Tibial nerve (tissue), 4 donors: Measurements from ENCODE around the gene PRR16.

Experiments
- CTCF ChIP-seq, 5 experiments: fragments of 200-600 bp in 3 of 5; fragments of 450-650 bp in 2 of 5; sonication (generic) in 3 of 5; IDR thresholded peaks; one replicate each; pipeline ENCODE4 v1.5.1; 2016 to 2019; ENCODE audit warnings: antibody characterized with exemption in 5 of 5, mild to moderate bottlenecking in 3 of 5, moderate library complexity in 2 of 5
- EP300 ChIP-seq, 2 donors: sonication (generic); formaldehyde crosslinking; IDR thresholded peaks; one replicate each; pipeline ENCODE4 v1.6.1; 2017; ENCODE audit warnings: antibody characterized with exemption in 2 of 2, mild to moderate bottlenecking in 1 of 2
- POLR2A ChIP-seq, 2 donors: fragments of 450-650 bp; IDR thresholded peaks; one replicate each; pipeline ENCODE4 v1.6.1; 2017; ENCODE audit warnings: antibody characterized with exemption in 2 of 2, mild to moderate bottlenecking in 2 of 2, moderate library complexity in 2 of 2

DNA sequence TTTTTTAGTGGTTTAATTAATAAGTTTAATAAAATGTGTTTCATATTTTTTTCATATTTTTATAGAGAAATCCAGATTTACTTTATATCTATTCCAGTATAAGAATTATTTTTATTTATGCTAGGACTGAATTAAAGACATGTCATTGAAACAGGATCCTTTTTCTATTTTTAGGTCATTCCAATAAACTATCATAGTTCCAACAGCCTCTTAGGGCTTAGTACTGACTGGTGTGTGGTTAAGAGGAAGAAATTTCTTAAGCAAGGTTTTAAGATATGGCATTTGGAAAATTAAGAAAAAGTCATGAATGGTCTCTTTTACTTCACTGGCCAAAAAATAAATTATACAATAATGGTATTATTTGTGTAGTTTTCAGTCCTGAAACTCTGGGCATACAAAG, 31.2 kb upstream of the PRR16 start:
- TF ChIP-seq POLR2A (IDR thresholded peaks at IDR 0.05) = no peak
- TF ChIP-seq CTCF (IDR thresholded peaks at IDR 0.05) = no peak
- no peak for TF ChIP-seq EP300 (IDR thresholded peaks at IDR 0.05)
